ENCODE results near the gene HAO1. TPM values are rescaled to one million over a fixed set of nuclear protein-coding genes. Genes with fewer than 3 reads are reported as not detected.

The HAO1 gene
- total RNA-seq, 1 experiment from 2014 or later: not detected

- intact Hi-C loops (cut with micrococcal nuclease; ENCODE audit: unreplicated experiment): no loop called here
- H3K9me3 ChIP-seq (ENCODE audit: insufficient read depth, low read depth): no peaks in the 10 kb centered on the region
- H2AFZ ChIP-seq: no peak overlapping the region
- no peaks in the 10 kb centered on the region for H3K9me2 ChIP-seq (ENCODE audit: insufficient read depth)
- H3K4me3 ChIP-seq: no peak overlapping the region
- no peaks in the 10 kb centered on the region for H3K36me3 ChIP-seq (ENCODE audit: low read depth)
- no peaks in the 10 kb centered on the region; the same call in 1 of the 2 replicates for H3K27me3 ChIP-seq (ENCODE audit: insufficient read depth, low read depth)
- no peak for DNase-seq
- no peaks in the 10 kb centered on the region for H3F3A ChIP-seq (ENCODE audit: insufficient read depth, low read depth)
- H3K4me2 ChIP-seq: no peak overlapping the region
- H4K20me1 ChIP-seq (ENCODE audit: insufficient read depth): no peaks in the 10 kb centered on the region
- TF ChIP-seq, protein P1, sequence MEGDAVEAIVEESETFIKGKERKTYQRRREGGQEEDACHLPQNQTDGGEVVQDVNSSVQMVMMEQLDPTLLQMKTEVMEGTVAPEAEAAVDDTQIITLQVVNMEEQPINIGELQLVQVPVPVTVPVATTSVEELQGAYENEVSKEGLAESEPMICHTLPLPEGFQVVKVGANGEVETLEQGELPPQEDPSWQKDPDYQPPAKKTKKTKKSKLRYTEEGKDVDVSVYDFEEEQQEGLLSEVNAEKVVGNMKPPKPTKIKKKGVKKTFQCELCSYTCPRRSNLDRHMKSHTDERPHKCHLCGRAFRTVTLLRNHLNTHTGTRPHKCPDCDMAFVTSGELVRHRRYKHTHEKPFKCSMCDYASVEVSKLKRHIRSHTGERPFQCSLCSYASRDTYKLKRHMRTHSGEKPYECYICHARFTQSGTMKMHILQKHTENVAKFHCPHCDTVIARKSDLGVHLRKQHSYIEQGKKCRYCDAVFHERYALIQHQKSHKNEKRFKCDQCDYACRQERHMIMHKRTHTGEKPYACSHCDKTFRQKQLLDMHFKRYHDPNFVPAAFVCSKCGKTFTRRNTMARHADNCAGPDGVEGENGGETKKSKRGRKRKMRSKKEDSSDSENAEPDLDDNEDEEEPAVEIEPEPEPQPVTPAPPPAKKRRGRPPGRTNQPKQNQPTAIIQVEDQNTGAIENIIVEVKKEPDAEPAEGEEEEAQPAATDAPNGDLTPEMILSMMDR (conservative IDR thresholded peaks at IDR 0.05): no peak
- TF ChIP-seq EZH2 (IDR thresholded peaks at IDR 0.05; ENCODE audit: low read depth): no peak
- H3K79me2 ChIP-seq (ENCODE audit: low read depth): no peaks in the 10 kb centered on the region
- no peaks in the 10 kb centered on the region for H3K4me1 ChIP-seq (replicated peaks; ENCODE audit: insufficient read depth)
- BruUV-seq (replicated peaks): no TSS peak
- no peak overlapping the region for H3K27ac ChIP-seq
- ChIA-PET POLR2A (ENCODE audit: unreplicated experiment) (no interaction called here), CTCF (no interaction called here)
These were observed 31.4 kb downstream of the HAO1 start for GRCh38 chr20:7908905-7909304.

GRCh38 chr20:7903429-7903828 lies 36.8 kb downstream of the HAO1 start:
- Histone ChIP-seq H3F3A (ENCODE audit: insufficient read depth, low read depth) (no peaks in the 10 kb centered on the region), H3K4me2 (no peak overlapping the region), H3K27me3 (ENCODE audit: insufficient read depth, low read depth) (no peaks in the 10 kb centered on the region), H3K27ac (no peak overlapping the region), H2AFZ (no peak overlapping the region), H3K9me3 (ENCODE audit: insufficient read depth, low read depth) (no peaks in the 10 kb centered on the region), H4K20me1 (ENCODE audit: insufficient read depth) (no peaks in the 10 kb centered on the region), H3K79me2 (ENCODE audit: low read depth) (no peaks in the 10 kb centered on the region), H3K9me2 (ENCODE audit: insufficient read depth) (no peaks in the 10 kb centered on the region; the same call in 1 of the 2 replicates), H3K36me3 (ENCODE audit: low read depth) (no peaks in the 10 kb centered on the region), H3K4me3 (no peak overlapping the region), H3K4me1 (replicated peaks; ENCODE audit: insufficient read depth) (no peaks in the 10 kb centered on the region)
- intact Hi-C loops (cut with micrococcal nuclease; ENCODE audit: unreplicated experiment): no loop called here
- no peak for TF ChIP-seq EZH2 (IDR thresholded peaks at IDR 0.05; ENCODE audit: low read depth)
- TF ChIP-seq, protein P1 (conservative IDR thresholded peaks at IDR 0.05): no peak
- no TSS peak for BruUV-seq (replicated peaks)
- POLR2A ChIA-PET (ENCODE audit: unreplicated experiment): no interaction called here
- DNase-seq: no peak
- CTCF ChIA-PET: no interaction called here

DNA sequence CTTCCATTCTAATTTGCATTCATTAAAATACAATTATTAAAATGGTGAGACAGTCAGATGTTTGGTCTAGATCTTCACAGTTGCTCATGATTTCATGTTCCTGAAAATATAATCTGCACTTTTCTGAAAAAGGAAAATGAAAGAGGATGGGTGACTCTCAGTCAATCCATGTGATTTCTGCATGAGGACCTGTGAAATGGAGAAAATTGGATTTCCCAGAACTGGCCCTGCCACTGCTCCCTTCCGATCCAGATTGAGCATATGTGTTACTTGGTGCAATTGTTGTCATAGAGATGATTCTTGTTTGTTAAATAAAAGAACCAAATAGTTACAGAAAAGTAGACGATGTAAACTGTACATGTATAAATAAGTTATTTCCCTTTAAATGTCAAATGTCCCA lies 37.4 kb downstream of the HAO1 start:
- Histone ChIP-seq H3F3A (ENCODE audit: insufficient read depth, low read depth) (no peaks in the 10 kb centered on the region), H4K20me1 (ENCODE audit: insufficient read depth) (no peaks in the 10 kb centered on the region), H3K79me2 (ENCODE audit: low read depth) (no peaks in the 10 kb centered on the region), H3K9me2 (ENCODE audit: insufficient read depth) (no peaks in the 10 kb centered on the region; the same call in 1 of the 2 replicates), H3K4me3 (no peak overlapping the region), H3K9me3 (ENCODE audit: insufficient read depth, low read depth) (no peaks in the 10 kb centered on the region), H2AFZ (no peak overlapping the region), H3K4me2 (no peak overlapping the region), H3K4me1 (replicated peaks; ENCODE audit: insufficient read depth) (no peaks in the 10 kb centered on the region), H3K36me3 (ENCODE audit: low read depth) (no peaks in the 10 kb centered on the region), H3K27ac (no peak overlapping the region), H3K27me3 (ENCODE audit: insufficient read depth, low read depth) (no peaks in the 10 kb centered on the region)
- BruUV-seq (replicated peaks): no TSS peak
- ChIA-PET POLR2A (ENCODE audit: unreplicated experiment) (no interaction called here), CTCF (no interaction called here)
- intact Hi-C loops (cut with micrococcal nuclease; ENCODE audit: unreplicated experiment): no loop called here
- no peak for DNase-seq
- no peak for TF ChIP-seq EZH2 (IDR thresholded peaks at IDR 0.05; ENCODE audit: low read depth)
- TF ChIP-seq, protein P1 (conservative IDR thresholded peaks at IDR 0.05): no peak

All from PC-9 (cell line).